GM18907 (cell line): Measurements from ENCODE around the gene ARID5A.
"Not testable (repeated sequence)": the region's sequence is repeated elsewhere in the genome, so short reads cannot be mapped to it uniquely, and the experiment has no call there.

Experiments
- ATAC-seq: cut with Tn5 transposase; IDR thresholded peaks from one replicate; pipeline ENCODE4 v1.9.1; 2021; ENCODE audit warnings: mild to moderate bottlenecking, moderate library complexity; ENCODE audit not compliant: unreplicated experiment

The ARID5A gene

GRCh38 chr2:96553957-96554292 is 17.4 kb downstream of the ARID5A start:
- ATAC-seq, result not testable (repeated sequence)

DNA sequence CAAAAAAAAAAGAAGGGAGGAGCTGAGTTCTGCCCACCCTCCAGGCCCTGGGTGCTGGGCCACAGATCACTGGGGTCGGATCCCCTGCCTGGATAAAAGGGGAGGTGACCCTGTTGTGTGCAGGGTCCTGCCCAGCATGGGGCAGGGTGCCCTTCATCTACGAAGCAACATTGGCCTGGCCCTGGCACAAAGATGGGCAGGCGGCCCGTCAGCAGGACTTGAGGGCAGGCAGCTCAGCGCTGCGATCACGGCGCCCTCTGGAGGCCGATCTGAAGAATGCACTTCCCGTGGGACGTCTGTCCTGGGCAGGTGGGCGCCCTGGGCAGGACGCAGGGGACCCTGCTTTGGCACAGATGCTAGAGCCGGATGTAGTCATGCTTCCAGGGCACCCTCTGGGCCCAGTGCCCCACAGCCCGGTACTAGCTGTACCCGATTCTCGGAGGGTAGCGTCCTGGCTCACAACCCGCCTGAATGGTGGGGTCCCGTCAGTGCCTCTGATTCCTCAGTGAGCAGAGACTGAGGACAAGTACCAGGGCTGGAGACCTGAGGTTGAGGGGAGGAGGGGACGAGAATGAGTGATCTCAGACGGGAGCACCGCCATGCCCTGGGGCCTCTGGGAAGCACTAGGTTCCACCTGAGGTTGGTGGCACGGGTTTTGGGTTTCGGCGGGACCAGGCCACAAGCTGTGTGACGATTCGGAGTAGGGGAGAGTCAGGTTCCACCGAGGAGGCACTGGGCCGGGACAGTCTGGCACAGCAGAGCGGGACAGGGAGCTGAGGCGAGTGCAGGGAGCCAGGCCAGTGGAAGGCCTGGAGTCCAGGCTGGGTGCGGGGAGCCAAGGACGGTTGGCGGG is 18.0 kb downstream of the ARID5A start:
- ATAC-seq, result no peak

GRCh38 chr2:96555146-96555610 is 18.6 kb downstream of the ARID5A start:
- no peak for ATAC-seq

DNA sequence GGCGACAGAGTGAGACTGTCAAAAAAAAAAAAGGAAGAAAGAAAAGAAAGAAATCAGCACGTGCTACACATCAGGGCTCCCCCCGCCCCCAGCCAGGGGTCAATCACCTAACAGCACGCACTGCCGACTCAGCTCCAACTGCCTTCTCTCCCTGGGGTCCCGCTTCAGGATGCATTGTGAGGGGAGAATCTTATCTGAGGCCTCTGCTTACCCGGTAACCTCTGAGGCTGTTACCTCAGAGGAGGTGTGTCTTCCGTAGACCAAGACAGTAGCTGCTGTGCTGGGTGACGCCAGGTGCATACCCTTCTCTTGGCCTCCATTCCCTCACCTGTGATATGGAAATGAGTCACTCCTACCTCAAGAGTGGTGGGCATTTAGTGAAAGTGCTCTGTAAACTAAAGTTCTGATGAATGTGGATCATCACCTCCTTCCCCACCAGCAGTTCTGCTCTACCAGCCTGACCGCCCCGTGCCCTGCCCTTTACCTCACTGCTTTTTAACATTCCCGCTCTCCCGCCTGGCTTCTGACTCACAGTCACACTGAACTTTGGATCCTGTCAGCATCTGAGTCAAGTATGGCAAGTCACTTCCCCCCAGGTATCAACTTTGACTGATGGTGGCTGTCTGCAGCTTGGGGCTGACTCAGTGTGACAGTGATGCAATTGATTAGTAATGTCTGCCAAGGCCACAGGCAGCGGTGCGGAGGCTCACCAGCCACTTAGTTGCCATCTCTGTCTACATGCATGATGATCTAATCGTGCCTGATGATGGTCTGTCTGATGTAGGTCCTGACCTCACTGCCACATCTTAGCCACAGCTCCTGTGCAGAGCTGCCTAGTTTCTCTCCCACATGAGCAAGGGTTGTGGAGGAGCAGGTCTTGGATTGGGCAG is 20.1 kb downstream of the ARID5A start:
- ATAC-seq, result no peak

DNA sequence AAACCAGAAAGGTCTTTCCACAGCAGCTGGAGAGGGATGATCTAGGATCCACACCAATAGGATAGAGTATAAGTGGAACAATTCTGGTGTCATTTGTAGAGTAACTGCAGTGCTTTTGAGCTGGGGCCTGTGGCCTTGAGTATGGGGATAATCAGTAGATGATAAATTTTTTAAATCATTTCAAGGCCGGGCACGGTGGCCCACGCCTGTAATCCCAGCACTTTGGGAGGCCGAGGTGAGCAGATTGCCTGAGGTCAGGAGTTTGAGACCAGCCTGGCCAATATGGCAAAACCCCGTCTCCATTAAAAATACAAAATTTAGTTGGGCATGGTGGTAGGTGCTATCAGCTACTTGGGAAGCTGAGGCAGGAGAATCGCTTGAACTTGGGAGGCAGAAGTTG is 20.9 kb downstream of the ARID5A start:
- not testable (repeated sequence) for ATAC-seq

DNA sequence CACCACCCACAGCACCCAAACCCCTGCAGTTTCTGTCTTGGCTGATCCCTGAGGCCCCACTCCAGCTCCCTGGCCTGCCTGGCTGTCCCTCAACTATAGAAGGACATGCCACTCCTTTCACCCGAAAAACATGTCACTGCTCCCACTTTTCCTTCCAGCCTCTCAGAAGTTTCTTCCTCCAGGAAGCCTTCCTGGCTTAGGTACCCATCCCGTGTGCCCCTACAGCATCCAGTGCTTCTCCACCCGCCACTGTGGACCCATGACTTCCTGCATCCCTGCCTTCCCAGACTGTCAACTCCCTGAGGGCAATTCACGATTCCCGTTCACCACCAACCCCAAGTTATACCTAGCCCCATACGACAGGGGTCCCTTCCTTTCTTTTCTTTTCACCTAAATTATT is 21.5 kb downstream of the ARID5A start:
- no peak for ATAC-seq

GRCh38 chr2:96558485-96558884 is 21.9 kb downstream of the ARID5A start:
- ATAC-seq, result no peak

GRCh38 chr2:96564026-96564425 is 27.5 kb downstream of the ARID5A start:
- ATAC-seq, result no peak

- no peak for ATAC-seq
Measured at GRCh38 chr2:96564563-96564962, 28.0 kb downstream of the ARID5A start.

DNA sequence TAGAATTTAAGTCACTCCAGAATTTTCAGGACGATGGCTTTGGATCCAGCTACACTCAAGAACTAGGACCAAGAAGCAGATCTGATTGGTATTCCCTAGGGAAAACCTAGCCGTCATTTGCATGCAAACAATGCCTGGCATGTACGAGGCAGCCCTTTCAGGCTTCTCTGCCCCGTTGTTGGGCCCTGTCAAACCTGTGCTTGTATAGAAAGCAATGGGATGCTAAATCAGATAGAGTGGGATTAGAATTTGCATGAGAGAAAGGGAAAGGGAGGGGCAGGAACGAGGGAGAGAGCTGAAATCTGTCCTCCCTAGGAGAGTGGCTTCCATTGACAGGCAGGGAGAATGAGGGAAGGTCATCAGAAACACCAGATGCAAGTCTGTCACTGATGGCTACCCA is 28.6 kb downstream of the ARID5A start:
- ATAC-seq, result no peak

GRCh38 chr2:96568094-96568493 is 31.5 kb downstream of the ARID5A start:
- no peak for ATAC-seq

DNA sequence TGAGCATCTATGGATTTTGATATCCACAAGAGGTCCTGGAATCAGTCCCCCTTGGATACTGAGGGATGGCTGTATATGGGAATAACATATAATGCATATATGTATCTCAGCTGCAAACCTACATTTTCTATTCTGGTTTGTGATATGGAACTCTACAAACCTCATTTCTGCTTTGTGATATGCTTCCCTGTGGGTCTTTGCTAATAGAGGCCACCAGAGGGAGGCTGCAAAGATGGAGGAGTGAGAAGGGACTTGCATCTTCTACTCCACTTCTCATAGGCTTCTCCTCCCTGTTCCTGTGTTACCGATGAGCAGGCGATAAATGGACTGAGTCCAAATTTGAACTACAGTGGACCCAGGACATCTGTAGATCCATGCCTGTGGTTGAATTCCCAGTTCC is 37.8 kb downstream of the ARID5A start:
- no peak for ATAC-seq

DNA sequence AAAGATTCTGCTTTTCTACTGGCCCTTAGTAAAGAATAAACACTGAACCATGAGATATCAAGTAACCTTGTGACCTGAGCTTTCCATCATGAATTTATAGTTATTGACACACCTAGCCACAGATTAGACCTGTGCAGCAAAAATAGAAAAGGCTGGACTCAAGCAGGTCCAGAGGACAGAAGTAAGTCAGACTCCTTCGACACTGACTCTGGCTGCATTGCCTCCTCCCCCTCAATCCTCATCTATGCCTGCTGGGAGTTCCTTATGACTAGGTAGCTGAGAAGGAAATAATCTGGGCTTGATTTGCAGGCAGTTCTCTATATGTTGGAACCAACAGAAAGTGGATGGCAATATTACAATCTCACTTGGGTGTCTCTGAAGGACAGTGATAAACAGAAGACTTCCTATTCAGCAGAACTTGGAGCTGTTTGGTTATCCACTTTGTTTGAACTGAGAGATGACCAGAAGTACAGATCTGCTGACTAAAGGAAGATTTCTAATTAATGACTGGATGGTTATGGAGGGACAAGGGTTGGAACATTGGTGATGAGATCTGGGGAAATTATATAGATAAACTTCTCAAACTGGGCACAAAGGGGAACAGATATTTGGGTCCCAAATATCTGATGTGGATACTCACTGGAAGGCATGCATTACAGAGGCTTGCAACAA is 39.4 kb downstream of the ARID5A start:
- ATAC-seq, result no peak

DNA sequence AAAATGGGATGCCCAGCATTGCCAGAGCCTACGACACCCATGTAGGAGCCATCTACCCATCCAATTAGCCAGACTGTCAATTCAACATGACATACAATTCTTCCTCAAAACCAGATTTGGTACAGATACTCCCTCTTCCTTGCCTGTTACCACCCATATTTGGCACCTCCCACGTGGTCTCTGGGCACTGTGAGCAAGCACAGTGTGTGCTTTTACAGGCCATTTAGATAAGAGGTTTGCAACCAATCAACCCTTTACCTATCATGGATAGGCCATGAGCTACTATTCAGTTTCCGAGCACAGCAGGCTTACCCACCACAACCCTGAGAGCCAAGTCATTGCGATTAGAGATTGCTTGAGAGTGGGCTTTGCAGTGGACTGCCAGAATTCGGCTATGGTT is 40.9 kb downstream of the ARID5A start:
- no peak for ATAC-seq

DNA sequence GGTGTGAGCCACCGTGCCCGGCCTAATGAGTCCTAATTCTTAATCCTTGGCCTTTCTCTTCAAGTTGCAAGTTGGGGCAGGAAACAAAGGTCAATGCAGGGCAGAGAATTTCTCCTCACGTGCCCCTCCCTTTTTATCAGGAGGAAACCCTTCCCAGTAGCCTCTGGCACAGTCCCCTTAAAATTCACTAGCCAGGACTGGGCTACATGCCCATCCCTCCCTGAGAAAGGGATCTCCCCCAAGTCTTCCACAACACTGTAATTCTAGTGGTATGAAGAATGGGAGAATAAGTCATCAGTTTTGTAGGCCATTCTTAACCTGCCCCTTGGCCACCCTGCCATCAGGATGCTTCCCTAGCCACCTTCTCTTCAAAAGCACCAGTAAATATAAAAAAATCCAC is 42.2 kb downstream of the ARID5A start:
- ATAC-seq, result no peak

- no peak for ATAC-seq
Measured at GRCh38 chr2:96579422-96579821, 42.9 kb downstream of the ARID5A start.

DNA sequence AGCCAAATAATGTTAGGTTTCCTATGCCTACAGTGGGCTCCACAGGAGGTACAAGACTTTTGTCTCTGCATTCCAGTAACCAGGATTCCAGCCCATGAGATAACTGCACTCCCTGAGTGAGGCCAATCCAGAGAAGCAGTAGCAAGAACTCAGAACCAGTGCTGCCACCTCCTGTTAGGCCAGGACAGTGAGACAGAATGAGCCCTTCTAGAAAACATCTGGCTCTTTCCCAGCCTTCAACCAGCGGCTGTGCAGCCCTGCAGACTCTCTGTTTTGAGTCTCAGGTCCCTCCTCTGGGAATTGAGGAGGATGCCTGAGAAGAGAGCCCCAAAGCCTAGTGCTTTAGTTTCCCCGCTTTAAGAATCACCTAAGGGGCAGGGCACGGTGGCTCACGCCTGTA is 44.2 kb downstream of the ARID5A start:
- no peak for ATAC-seq

GRCh38 chr2:96584017-96584416 is 47.5 kb downstream of the ARID5A start:
- no peak for ATAC-seq

DNA sequence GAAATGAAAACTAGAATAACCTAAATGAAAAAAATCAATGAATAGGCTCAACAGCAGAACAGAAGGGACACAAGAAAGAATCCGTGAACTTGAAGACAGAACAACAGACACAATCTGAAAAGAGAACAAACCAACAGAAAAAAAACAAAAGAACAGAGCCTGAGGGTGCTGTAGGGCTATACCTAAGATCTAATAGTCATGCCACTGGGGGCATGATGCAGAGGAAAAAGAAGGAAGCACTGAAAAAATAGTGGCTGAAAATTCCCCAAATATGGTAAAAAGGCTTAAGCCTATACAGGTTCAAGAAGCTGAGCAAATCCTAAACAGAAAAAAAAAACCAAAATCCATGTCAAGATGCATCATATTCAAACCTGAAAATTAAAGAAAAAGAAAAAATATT is 51.3 kb downstream of the ARID5A start:
- no peak for ATAC-seq

DNA sequence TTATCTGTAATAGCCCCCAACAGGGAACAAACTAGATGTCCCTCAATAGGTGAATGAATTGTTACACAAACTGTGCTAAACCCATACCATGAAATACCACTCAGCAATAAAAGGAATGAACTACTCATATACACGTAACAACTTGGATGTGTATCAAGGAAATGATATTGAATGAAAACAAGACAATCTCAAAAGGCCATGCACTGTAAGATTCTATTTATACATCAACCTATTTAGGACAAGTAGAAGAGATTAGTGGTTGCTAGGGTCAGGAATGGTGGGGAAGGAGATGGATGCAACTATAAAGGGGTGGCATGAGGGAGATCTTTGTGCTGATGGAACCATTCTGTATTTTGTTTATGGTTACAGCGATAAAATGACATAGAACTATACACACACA is 54.5 kb downstream of the ARID5A start:
- ATAC-seq, result no peak

DNA sequence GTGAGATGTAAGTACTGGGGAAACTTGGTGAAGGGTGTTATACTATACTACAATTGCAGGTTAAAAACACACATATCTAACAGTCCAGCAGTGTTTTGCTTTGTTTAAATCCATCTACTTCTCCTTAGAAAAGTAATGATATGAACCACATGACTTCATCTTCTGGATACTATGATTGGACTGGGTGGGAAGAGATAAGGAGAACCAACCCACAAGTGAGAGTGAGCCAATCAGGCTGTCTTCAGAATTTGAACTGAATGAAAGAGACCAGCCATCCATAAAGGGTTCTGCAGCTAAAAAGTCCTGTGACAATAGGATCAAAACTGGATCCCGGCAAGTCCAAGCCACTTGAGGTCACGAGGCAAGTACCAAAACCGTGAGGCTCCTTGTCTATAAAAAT is 54.9 kb downstream of the ARID5A start:
- ATAC-seq, result no peak
